ENCODE measurements around the gene CIAPIN1. TPM values are rescaled to one million over a fixed set of nuclear protein-coding genes. Genes with fewer than 3 reads are reported as not detected.

The CIAPIN1 gene
- total RNA-seq, 1 donor from 2014 or later: 52.3 TPM

- ChIA-PET POLR2A (interaction anchor here (0.6 to 1.6 kb wide), 2 partner anchors 10 to 261 kb away, joined by 4 to 6 read pairs; partner anchors contain the start of gene POLR2C), CTCF (interaction anchor here (1.6 kb wide), 1 partner anchor 47 kb away, joined by 6 read pairs; no protein-coding TSS in a partner anchor)
- peaks cover 16% of the 10 kb centered on the region for H3K4me1 Mint-ChIP-seq
- no peaks in the 10 kb centered on the region for H3K27me3 Mint-ChIP-seq
- intact Hi-C loops (cut with micrococcal nuclease): no loop called here
- H3K4me3 Mint-ChIP-seq: no peak overlapping the region
- no peak for TF ChIP-seq CTCF (IDR thresholded peaks at IDR 0.05)
- ATAC-seq (ENCODE audit: low read depth) (no peak), DNase-seq (no peak)
- peaks cover 45% of the 10 kb centered on the region for H3K36me3 Mint-ChIP-seq (ENCODE audit: low read depth)
- no peaks in the 10 kb centered on the region for H3K9me3 Mint-ChIP-seq
- no peak overlapping the region for H3K27ac Mint-ChIP-seq
Observed at GRCh38 chr16:57472665-57473060, 25.5 kb upstream of the CIAPIN1 start.

- CTCF ChIA-PET: interaction anchor here (1.6 kb wide), 1 partner anchor 48 kb away, joined by 6 read pairs; no protein-coding TSS in a partner anchor
- Mint-ChIP-seq H3K27ac (no peak overlapping the region), H3K36me3 (ENCODE audit: low read depth) (peaks cover 51% of the 10 kb centered on the region), H3K9me3 (no peaks in the 10 kb centered on the region), H3K4me1 (peaks cover 14% of the 10 kb centered on the region), H3K27me3 (no peaks in the 10 kb centered on the region), H3K4me3 (no peak overlapping the region)
- DNase-seq (no peak), ATAC-seq (ENCODE audit: low read depth) (no peak)
- TF ChIP-seq CTCF (IDR thresholded peaks at IDR 0.05): no peak
- intact Hi-C loops (cut with micrococcal nuclease): no loop called here
- POLR2A ChIA-PET: interaction anchor here (0.6 to 1.6 kb wide), 3 partner anchors 9 to 261 kb away, joined by 4 to 7 read pairs (median 6); partner anchors contain the start of gene POLR2C
Observed at GRCh38 chr16:57471852-57472664, 24.9 kb upstream of the CIAPIN1 start.

GRCh38 chr16:57471209-57471608 lies 24.0 kb upstream of the CIAPIN1 start:
- intact Hi-C loops (cut with micrococcal nuclease): no loop called here
- H3K4me3 Mint-ChIP-seq: no peak overlapping the region
- H3K9me3 Mint-ChIP-seq: no peaks in the 10 kb centered on the region
- POLR2A ChIA-PET: interaction anchor here (1.2 kb wide), 1 partner anchor 9 kb away, joined by 7 read pairs; the partner anchor contains the start of gene POLR2C
- H3K27me3 Mint-ChIP-seq: no peaks in the 10 kb centered on the region
- TF ChIP-seq CTCF (IDR thresholded peaks at IDR 0.05): no peak
- CTCF ChIA-PET: interaction anchor here (1.1 kb wide), 1 partner anchor 9 kb away, joined by 5 read pairs; the partner anchor contains the start of gene POLR2C
- no peak overlapping the region for H3K27ac Mint-ChIP-seq
- H3K4me1 Mint-ChIP-seq: peaks cover 11% of the 10 kb centered on the region
- peaks cover 57% of the 10 kb centered on the region for H3K36me3 Mint-ChIP-seq (ENCODE audit: low read depth)
- ATAC-seq (ENCODE audit: low read depth) (no peak), DNase-seq (no peak)

GRCh38 chr16:57470711-57471110 lies 23.5 kb upstream of the CIAPIN1 start:
- Mint-ChIP-seq H3K36me3 (ENCODE audit: low read depth) (peaks cover 62% of the 10 kb centered on the region), H3K4me1 (peaks cover 6% of the 10 kb centered on the region), H3K27me3 (no peaks in the 10 kb centered on the region), H3K4me3 (no peak overlapping the region), H3K9me3 (no peaks in the 10 kb centered on the region), H3K27ac (no peak overlapping the region)
- ATAC-seq (ENCODE audit: low read depth) (no peak), DNase-seq (no peak)
- ChIA-PET CTCF (interaction anchor here (1.1 kb wide), 1 partner anchor 8 kb away, joined by 5 read pairs; the partner anchor contains the start of gene POLR2C), POLR2A (interaction anchor here (1.2 kb wide), 1 partner anchor 8 kb away, joined by 7 read pairs; the partner anchor contains the start of gene POLR2C)
- intact Hi-C loops (cut with micrococcal nuclease): no loop called here
- no peak for TF ChIP-seq CTCF (IDR thresholded peaks at IDR 0.05)

- Mint-ChIP-seq H3K4me1 (peaks cover 6% of the 10 kb centered on the region), H3K9me3 (no peaks in the 10 kb centered on the region), H3K27ac (no peak overlapping the region), H3K36me3 (ENCODE audit: low read depth) (peaks cover 68% of the 10 kb centered on the region), H3K4me3 (no peak overlapping the region), H3K27me3 (no peaks in the 10 kb centered on the region)
- no peak for TF ChIP-seq CTCF (IDR thresholded peaks at IDR 0.05)
- no peak for DNase-seq
- ChIA-PET POLR2A (no interaction called here), CTCF (interaction anchor here (1.1 kb wide), 1 partner anchor 8 kb away, joined by 5 read pairs; the partner anchor contains the start of gene POLR2C)
- no peak for ATAC-seq (ENCODE audit: low read depth)
- intact Hi-C loops (cut with micrococcal nuclease): no loop called here
Observed at GRCh38 chr16:57469917-57470470, 22.8 kb upstream of the CIAPIN1 start.

Measured in activated B cell treated with CpG ODN at 0.5 μM for 24 hours (primary cell).